Measurements from ENCODE around the gene LMLN. TPM values are rescaled to one million over a fixed set of nuclear protein-coding genes. Genes with fewer than 3 reads are reported as not detected.

LMLN gene
- total RNA-seq, 4 donors from 2014 or later, result 9.8 to 12.5 (median 10.9) TPM

DNA sequence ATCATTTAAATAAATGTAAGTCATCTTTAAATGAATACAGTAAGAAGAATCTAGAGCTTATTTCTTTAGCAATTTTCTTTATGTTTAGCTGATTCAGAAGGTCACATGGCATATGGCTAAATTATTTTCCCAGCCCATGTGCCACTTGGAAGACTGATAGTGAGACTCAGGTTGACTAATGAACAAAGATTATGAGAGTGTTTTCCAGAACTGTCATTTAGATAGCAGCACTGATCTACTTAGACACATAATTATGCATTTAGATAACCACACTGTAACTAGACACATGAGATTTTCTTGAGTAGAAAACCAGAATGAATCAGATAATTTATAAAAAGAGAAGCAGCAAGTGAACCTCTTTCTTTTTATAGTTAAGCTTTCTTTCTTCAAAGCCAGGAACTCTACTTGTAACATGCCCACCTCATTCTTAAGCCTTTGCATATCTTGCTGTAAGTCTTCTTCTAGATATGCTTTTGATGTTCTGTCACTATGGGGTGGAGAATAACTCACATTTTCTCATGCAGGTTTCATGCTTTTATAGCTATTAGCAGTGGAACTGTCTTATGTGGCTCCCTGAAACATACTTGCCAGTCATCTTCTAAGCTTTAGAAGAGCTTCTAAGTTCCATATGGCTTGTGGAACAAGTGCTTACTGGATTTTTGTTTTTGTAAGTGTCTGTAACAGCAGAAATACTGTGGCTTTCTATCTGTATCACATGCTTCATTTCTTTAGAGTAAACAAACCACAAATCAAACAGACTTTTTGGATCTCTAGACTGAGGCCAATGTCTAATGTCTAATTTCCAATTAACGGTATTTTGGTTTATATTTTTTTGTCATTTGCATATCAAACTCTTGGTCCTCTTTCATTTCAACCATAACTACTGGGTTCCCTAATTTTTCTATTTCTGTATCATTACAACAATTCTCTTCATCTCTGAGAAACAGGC, 101.4 kb downstream of the LMLN start:
- intact Hi-C loops (cut with DNase I), result no loop called here
- Histone ChIP-seq H3K27me3 (no peaks in the 10 kb centered on the region), H3K36me3 (no peaks in the 10 kb centered on the region), H3K4me1 (no peaks in the 10 kb centered on the region), H3K4me3 (replicated peaks in 1 of 3) (no peak overlapping the region), H3K27ac (no peak overlapping the region), H3K9me3 (no peaks in the 10 kb centered on the region)
- DNase-seq, result no peak
- TF ChIP-seq, protein P1, sequence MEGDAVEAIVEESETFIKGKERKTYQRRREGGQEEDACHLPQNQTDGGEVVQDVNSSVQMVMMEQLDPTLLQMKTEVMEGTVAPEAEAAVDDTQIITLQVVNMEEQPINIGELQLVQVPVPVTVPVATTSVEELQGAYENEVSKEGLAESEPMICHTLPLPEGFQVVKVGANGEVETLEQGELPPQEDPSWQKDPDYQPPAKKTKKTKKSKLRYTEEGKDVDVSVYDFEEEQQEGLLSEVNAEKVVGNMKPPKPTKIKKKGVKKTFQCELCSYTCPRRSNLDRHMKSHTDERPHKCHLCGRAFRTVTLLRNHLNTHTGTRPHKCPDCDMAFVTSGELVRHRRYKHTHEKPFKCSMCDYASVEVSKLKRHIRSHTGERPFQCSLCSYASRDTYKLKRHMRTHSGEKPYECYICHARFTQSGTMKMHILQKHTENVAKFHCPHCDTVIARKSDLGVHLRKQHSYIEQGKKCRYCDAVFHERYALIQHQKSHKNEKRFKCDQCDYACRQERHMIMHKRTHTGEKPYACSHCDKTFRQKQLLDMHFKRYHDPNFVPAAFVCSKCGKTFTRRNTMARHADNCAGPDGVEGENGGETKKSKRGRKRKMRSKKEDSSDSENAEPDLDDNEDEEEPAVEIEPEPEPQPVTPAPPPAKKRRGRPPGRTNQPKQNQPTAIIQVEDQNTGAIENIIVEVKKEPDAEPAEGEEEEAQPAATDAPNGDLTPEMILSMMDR (IDR thresholded peaks at IDR 0.05), result no peak
- TF ChIP-seq POLR2A (IDR thresholded peaks at IDR 0.05), result no peak
- WGBS, 2 donors, result 73 to 77% methylated on average over 1 of the region's 1 CpG

DNA sequence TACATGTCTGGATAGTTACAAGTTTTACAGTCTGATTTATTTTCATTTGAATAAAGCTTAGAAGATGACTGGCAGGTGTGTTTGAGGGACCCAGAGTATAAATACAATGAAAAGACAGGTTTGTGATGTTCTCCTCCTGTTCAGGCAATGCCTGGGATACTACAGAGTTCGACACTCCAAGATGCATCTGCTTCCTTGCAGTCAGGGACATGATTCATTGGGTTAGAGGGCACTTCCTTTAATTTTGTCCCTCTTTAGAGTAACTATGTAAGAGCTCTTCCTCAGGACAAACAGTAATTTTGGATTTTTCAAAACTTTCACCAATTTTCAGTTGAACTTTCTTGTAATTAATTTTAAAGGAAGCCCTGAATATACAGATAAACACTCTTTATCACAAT, 102.0 kb downstream of the LMLN start:
- no peak overlapping the region for H3K4me3 ChIP-seq (replicated peaks in 1 of 3)
- no peak for DNase-seq
- no peaks in the 10 kb centered on the region for H3K36me3 ChIP-seq
- no peak for TF ChIP-seq POLR2A (IDR thresholded peaks at IDR 0.05)
- TF ChIP-seq, protein P1 (IDR thresholded peaks at IDR 0.05), result no peak
- 52 to 76% methylated on average over 1 of the region's 1 CpG for WGBS, 2 donors
- H3K4me1 ChIP-seq, result peaks cover 0 to under 1% of the 10 kb centered on the region in 2 donors
- intact Hi-C loops (cut with DNase I), result no loop called here
- no peak overlapping the region for H3K27ac ChIP-seq
- H3K9me3 ChIP-seq, result no peaks in the 10 kb centered on the region
- H3K27me3 ChIP-seq, result no peaks in the 10 kb centered on the region

DNA sequence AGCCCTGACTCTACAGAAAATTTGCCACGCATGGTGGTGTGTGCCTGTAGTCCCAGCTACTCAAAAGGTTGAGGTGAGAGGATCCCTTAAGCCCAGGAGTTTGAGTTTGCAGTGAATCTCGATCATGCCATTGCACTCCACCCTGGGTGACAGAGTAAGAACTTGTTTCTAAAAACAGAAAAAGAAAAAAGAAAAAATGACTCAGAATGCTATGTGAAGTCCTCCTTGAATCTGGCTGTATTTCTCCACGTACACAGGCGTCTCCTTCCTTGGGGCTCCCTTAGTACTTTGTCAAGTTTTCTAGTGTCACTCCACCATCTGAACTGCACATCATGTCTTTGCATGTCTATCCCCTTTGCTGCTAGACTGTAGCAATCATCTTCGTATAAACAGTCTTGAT, 104.4 kb downstream of the LMLN start:
- no peak overlapping the region for H3K4me3 ChIP-seq (replicated peaks in 1 of 3)
- 90 to 93% methylated on average over 5 of the region's 5 CpGs for WGBS, 2 donors
- no peaks in the 10 kb centered on the region for H3K9me3 ChIP-seq
- no peaks in the 10 kb centered on the region for H3K27me3 ChIP-seq
- no peaks in the 10 kb centered on the region for H3K36me3 ChIP-seq
- TF ChIP-seq POLR2A (IDR thresholded peaks at IDR 0.05), result no peak
- TF ChIP-seq, protein P1 (IDR thresholded peaks at IDR 0.05), result no peak
- peaks cover 4 to 5% of the 10 kb centered on the region in 2 donors for H3K4me1 ChIP-seq
- DNase-seq, result no peak
- H3K27ac ChIP-seq, result no peak overlapping the region
- intact Hi-C loops (cut with DNase I), result no loop called here

DNA sequence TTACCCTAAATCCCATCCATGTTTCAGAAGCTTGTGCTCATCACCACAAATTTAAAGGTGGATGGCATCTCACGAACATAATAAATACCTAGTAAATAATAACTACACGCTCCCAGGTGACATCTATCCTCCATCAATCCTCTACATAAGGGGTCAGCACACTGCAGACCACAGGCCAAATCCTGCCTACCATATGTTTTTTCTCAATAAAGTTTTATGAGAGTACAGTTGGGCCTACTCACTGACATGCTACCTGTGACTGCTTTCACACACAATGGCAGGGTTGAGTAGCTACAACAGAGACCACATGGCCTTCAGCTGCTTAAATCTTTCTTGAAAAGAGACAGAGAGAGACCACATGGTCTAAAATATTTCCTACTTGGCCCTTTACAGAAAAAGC, 105.9 kb downstream of the LMLN start:
- peaks cover 4 to 5% of the 10 kb centered on the region in 2 donors for H3K4me1 ChIP-seq
- WGBS, 2 donors, result 69 to 96% methylated on average over 2 of the region's 2 CpGs

More for the DNA sequence above, 105.9 kb downstream of the LMLN start:
- no peak for DNase-seq
- H3K36me3 ChIP-seq, result no peaks in the 10 kb centered on the region
- TF ChIP-seq, protein P1 (IDR thresholded peaks at IDR 0.05), result no peak
- no peak for TF ChIP-seq POLR2A (IDR thresholded peaks at IDR 0.05)
- no peaks in the 10 kb centered on the region for H3K27me3 ChIP-seq
- no peak overlapping the region for H3K27ac ChIP-seq
- H3K9me3 ChIP-seq, result no peaks in the 10 kb centered on the region
- H3K4me3 ChIP-seq (replicated peaks in 1 of 3), result no peak overlapping the region
- intact Hi-C loops (cut with DNase I), result no loop called here
